ENCODE data around the gene DTNBP1. TPM values are rescaled to one million over a fixed set of nuclear protein-coding genes. Genes with fewer than 3 reads are reported as not detected.

The DTNBP1 gene
- total and polyA plus RNA-seq, 2 donors (not counting 3 experiments of a cell fraction or from before 2014, with no cell fraction given) = 24.3 to 28.9 TPM

DNA sequence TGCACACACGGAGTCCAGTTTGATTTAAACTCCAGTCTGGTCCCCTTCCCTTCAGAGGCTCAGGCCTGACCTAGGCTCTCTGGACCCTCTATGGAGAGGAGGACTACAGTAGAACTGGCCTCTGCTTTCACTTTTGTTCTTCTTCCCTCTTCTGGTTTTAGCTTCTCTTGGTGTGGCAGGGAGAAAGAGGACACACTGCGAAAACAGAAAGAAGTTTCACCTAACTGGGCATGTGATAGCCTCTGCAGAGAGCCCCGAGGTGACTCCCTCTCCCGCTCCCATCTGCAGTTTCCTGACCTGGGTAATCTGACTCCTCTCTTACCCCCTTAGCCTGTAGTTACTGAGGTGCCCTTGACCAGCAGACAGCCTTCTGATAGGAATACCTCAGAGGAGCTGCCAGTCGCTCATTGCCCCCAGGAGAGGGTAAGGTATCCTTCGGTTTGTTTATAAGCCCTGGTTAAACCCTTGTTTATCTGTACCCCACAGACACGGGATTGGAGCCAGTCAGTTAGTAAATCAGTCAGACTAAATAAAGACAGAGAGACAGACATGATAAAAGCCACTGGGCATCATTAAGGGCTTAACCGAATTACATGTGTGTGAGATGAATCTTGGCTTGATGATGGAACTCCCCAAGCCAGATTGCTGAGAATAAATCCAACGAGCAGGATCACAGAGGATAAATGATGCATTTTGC, 12.0 kb upstream of the DTNBP1 start:
- Histone ChIP-seq H3K9ac (replicated peaks; ENCODE audit: extremely low read depth, insufficient read depth, low read length) (no peak overlapping the region), H3K9me1 (replicated peaks; ENCODE audit: control insufficient read depth, extremely low read depth, insufficient read depth, low read length) (no peaks in the 10 kb centered on the region), H3K4me1 (ENCODE audit: control insufficient read depth, extremely low read depth, insufficient read depth, low read length) (no peaks in the 10 kb centered on the region), H3K4me2 (ENCODE audit: insufficient read depth, low read length) (no peak overlapping the region), H3K27me3 (ENCODE audit: control insufficient read depth in 2 of 2, insufficient read depth in 2 of 2, low read length in 2 of 2) (peaks cover 11% of the 10 kb centered on the region in 2 experiments), H4K20me1 (replicated peaks; ENCODE audit: control insufficient read depth, extremely low read depth, insufficient read depth, low read length) (no peaks in the 10 kb centered on the region), H3K4me3 (replicated peaks in 1 of 3; ENCODE audit: insufficient read depth in 1 of 3, low read depth in 1 of 3, low read length in 3 of 3) (no peak overlapping the region), H3K9me3 (replicated peaks; ENCODE audit: control insufficient read depth, insufficient read depth, low read length) (no peaks in the 10 kb centered on the region), H3K27ac (ENCODE audit: insufficient read depth, low read depth, low read length) (no peak overlapping the region), H3K36me3 (ENCODE audit: control insufficient read depth in 2 of 2, extremely low read depth in 1 of 2, insufficient read depth in 2 of 2, low read length in 2 of 2) (no peaks in the 10 kb centered on the region), H2AFZ (ENCODE audit: low read depth, low read length) (no peak overlapping the region), H3K79me2 (ENCODE audit: control insufficient read depth, insufficient read depth, low read length) (no peaks in the 10 kb centered on the region)
- intact Hi-C loops (cut with micrococcal nuclease) = no loop called here
- no peak for DNase-seq (ENCODE audit: low read depth, low spot score)
- ChIA-PET CTCF (interaction anchor here (1.1 kb wide), 1 partner anchor 508 kb away, joined by 3 read pairs; no protein-coding TSS in a partner anchor), POLR2A (no interaction called here)
- dilution Hi-C loops (cut with MboI; ENCODE audit: extremely low pct_ligation_motif_present, low sequenced_read_pairs) = no loop called here
- BruUV-seq (replicated peaks) = no TSS peak
- FAIRE-seq = no peak
- TF ChIP-seq FOS (IDR thresholded peaks at IDR 0.05; ENCODE audit: borderline replicate concordance, insufficient read depth, low read length) (no peak), MYC (IDR thresholded peaks at IDR 0.05; ENCODE audit: low read depth, low read length) (no peak), GATA2 (IDR thresholded peaks at IDR 0.05; ENCODE audit: insufficient read depth, insufficient read length, low read depth, low read length) (no peak), POLR2A (IDR thresholded peaks at IDR 0.05; ENCODE audit: low read depth, low read length) (no peak)

- no peak overlapping the region for H3K27ac ChIP-seq (ENCODE audit: insufficient read depth, low read depth, low read length)
- no peaks in the 10 kb centered on the region for H4K20me1 ChIP-seq (replicated peaks; ENCODE audit: control insufficient read depth, extremely low read depth, insufficient read depth, low read length)
- no peak overlapping the region for H3K9ac ChIP-seq (replicated peaks; ENCODE audit: extremely low read depth, insufficient read depth, low read length)
- FAIRE-seq = no peak
- TF ChIP-seq POLR2A (IDR thresholded peaks at IDR 0.05; ENCODE audit: low read depth, low read length) (no peak), MYC (IDR thresholded peaks at IDR 0.05; ENCODE audit: low read depth, low read length) (no peak), CTCF (IDR thresholded peaks at IDR 0.05; ENCODE audit: extremely low read depth in 1 of 2, insufficient read depth in 1 of 2, low read depth in 1 of 2, low read length in 2 of 2) (no peak)
- no peaks in the 10 kb centered on the region for H3K9me3 ChIP-seq (replicated peaks; ENCODE audit: control insufficient read depth, insufficient read depth, low read length)
- no peaks in the 10 kb centered on the region for H3K79me2 ChIP-seq (ENCODE audit: control insufficient read depth, insufficient read depth, low read length)
- ChIA-PET CTCF (interaction anchor here (1.7 kb wide), 1 partner anchor 509 kb away, joined by 5 read pairs; no protein-coding TSS in a partner anchor), POLR2A (interaction anchor here (0.6 kb wide), 1 partner anchor 22 kb away, joined by 3 read pairs; no protein-coding TSS in a partner anchor)
- peaks cover 15 to 21% of the 10 kb centered on the region in 2 experiments for H3K27me3 ChIP-seq (ENCODE audit: control insufficient read depth in 2 of 2, insufficient read depth in 2 of 2, low read length in 2 of 2)
- no peak overlapping the region for H3K4me3 ChIP-seq (replicated peaks in 1 of 3; ENCODE audit: insufficient read depth in 1 of 3, low read depth in 1 of 3, low read length in 3 of 3)
- H3K4me2 ChIP-seq (ENCODE audit: insufficient read depth, low read length) = no peak overlapping the region
- no peaks in the 10 kb centered on the region for H3K4me1 ChIP-seq (ENCODE audit: control insufficient read depth, extremely low read depth, insufficient read depth, low read length)
- intact Hi-C loops (cut with micrococcal nuclease) = no loop called here
- H3K36me3 ChIP-seq (ENCODE audit: control insufficient read depth in 2 of 2, extremely low read depth in 1 of 2, insufficient read depth in 2 of 2, low read length in 2 of 2) = no peaks in the 10 kb centered on the region
- no peak overlapping the region for H2AFZ ChIP-seq (ENCODE audit: low read depth, low read length)
- no TSS peak for BruUV-seq (replicated peaks)
- no peak for DNase-seq (ENCODE audit: low read depth, low spot score)
- dilution Hi-C loops (cut with MboI; ENCODE audit: extremely low pct_ligation_motif_present, low sequenced_read_pairs) = no loop called here
- no peaks in the 10 kb centered on the region for H3K9me1 ChIP-seq (replicated peaks; ENCODE audit: control insufficient read depth, extremely low read depth, insufficient read depth, low read length)
These were observed 10.8 kb upstream of the DTNBP1 start for GRCh38 chr6:15673666-15674065.
